ENCODE results near the gene IVL. TPM values are rescaled to one million over a fixed set of nuclear protein-coding genes. Genes with fewer than 3 reads are reported as not detected.

Gene IVL
- polyA plus RNA-seq, 1 donor from 2014 or later: not detected

GRCh38 chr1:152957561-152957960 lies 49.2 kb downstream of the IVL start:
- Histone ChIP-seq H3K9me3 (ENCODE audit: low read length) (no peaks in the 10 kb centered on the region), H3K27ac (ENCODE audit: low read length) (no peak overlapping the region), H3K79me2 (replicated peaks; ENCODE audit: insufficient read depth, low read length) (no peaks in the 10 kb centered on the region), H3F3A (ENCODE audit: insufficient read depth, low read length, poor library complexity, severe bottlenecking) (no peaks in the 10 kb centered on the region), H3K9me2 (ENCODE audit: insufficient read depth, low read length) (no peaks in the 10 kb centered on the region), H4K20me1 (ENCODE audit: insufficient read depth) (no peaks in the 10 kb centered on the region), H3K9ac (ENCODE audit: low read length) (no peak overlapping the region), H3K4me3 (ENCODE audit: low read length) (no peak overlapping the region), H3K27me3 (ENCODE audit: insufficient read depth, low read depth, low read length) (no peaks in the 10 kb centered on the region), H2AFZ (ENCODE audit: low read depth, low read length) (no peak overlapping the region), H3K36me3 (ENCODE audit: insufficient read depth, low read length) (no peaks in the 10 kb centered on the region), H3K4me2 (ENCODE audit: low read length) (no peak overlapping the region)
- TF ChIP-seq REST (IDR thresholded peaks at IDR 0.05; ENCODE audit: borderline replicate concordance) (no peak), CTCF (IDR thresholded peaks at IDR 0.05; ENCODE audit: poor library complexity, severe bottlenecking) (no peak), MXI1 (conservative IDR thresholded peaks at IDR 0.05; ENCODE audit: poor library complexity, severe bottlenecking) (no peak), POLR2AphosphoS5 (IDR thresholded peaks at IDR 0.05) (no peak), EZH2 (IDR thresholded peaks at IDR 0.05; ENCODE audit: borderline replicate concordance, insufficient read depth, low read length, poor library complexity, severe bottlenecking) (no peak), RAD21 (conservative IDR thresholded peaks at IDR 0.05) (no peak), EP300 (conservative IDR thresholded peaks at IDR 0.05; ENCODE audit: poor library complexity, severe bottlenecking) (no peak), SMC3 (conservative IDR thresholded peaks at IDR 0.05; ENCODE audit: poor library complexity) (no peak), TAF1 (IDR thresholded peaks at IDR 0.05; ENCODE audit: low read depth) (no peak)

- no peak overlapping the region for H3K27ac ChIP-seq (ENCODE audit: low read length)
- H3K9me3 ChIP-seq (ENCODE audit: low read length): no peaks in the 10 kb centered on the region
- H3K9ac ChIP-seq (ENCODE audit: low read length): no peak overlapping the region
- no peak for TF ChIP-seq RAD21 (conservative IDR thresholded peaks at IDR 0.05)
- no peak for TF ChIP-seq SMC3 (conservative IDR thresholded peaks at IDR 0.05; ENCODE audit: poor library complexity)
- H3K4me3 ChIP-seq (ENCODE audit: low read length): no peak overlapping the region
- H3K36me3 ChIP-seq (ENCODE audit: insufficient read depth, low read length): no peaks in the 10 kb centered on the region
- no peaks in the 10 kb centered on the region for H3F3A ChIP-seq (ENCODE audit: insufficient read depth, low read length, poor library complexity, severe bottlenecking)
- no peaks in the 10 kb centered on the region for H3K9me2 ChIP-seq (ENCODE audit: insufficient read depth, low read length)
- H3K79me2 ChIP-seq (replicated peaks; ENCODE audit: insufficient read depth, low read length): no peaks in the 10 kb centered on the region
- no peak overlapping the region for H3K4me2 ChIP-seq (ENCODE audit: low read length)
- H3K27me3 ChIP-seq (ENCODE audit: insufficient read depth, low read depth, low read length): no peaks in the 10 kb centered on the region
- no peak overlapping the region for H2AFZ ChIP-seq (ENCODE audit: low read depth, low read length)
- H4K20me1 ChIP-seq (ENCODE audit: insufficient read depth): no peaks in the 10 kb centered on the region
Measured at GRCh38 chr1:152959273-152959672, 50.9 kb downstream of the IVL start.

Data from neural cell (in vitro differentiated cells).